ENCODE data around the gene AQR.
"Not testable (repeated sequence)": the region's sequence is repeated elsewhere in the genome, so short reads cannot be mapped to it uniquely, and the experiment has no call there.

AQR gene

DNA sequence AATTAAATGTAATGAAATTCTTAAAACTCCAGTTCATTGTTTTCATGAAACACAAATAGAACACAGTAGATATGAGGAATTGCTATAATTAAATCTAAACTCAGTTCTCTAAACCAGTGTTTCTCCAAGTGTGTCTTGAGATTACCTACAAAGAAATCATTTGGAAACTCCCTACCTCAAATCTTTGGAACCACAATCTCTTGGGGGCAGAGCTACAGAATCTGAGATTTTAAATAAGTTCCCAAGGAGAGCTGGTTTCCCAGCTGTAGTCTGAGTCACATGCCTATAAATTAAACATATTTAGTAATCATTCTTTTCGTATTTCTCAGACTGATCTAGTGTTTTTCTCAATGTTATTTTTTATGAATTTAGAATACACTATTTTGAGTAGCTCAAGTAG lies 157.2 kb downstream of the AQR start:
- no peak for DNase-seq

DNA sequence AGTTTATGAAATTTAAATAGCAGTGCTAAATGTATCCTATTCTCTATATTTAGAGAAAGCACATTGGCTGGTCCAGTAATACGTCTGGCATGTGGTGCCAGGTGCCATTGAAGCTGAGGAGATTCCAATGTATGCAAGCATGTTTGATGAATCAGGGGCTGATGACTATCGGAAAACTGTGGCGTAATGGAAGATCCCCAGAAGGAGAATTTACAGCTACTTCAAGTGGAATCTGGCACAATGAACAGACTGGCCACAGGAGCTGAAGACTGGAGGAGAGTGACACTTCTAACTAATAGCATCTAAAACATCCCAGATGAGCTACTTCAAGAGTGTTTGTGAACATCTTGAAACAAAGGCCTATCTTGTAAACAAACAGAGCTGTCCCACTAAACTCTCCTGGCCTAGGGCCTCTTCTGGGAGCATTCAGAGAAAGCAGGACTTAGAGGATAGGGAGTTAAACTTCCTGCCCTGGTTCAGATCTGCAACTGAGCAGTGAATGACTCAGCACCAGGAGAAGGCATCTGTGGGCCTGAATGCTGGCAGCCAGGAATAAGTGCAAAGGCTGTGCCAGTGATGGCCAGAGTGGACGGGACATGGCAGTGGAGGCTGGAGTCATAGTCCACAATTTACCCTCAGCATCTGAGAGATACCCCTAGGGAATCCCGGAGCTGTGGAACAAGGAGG lies 159.0 kb downstream of the AQR start:
- no peak for DNase-seq

DNA sequence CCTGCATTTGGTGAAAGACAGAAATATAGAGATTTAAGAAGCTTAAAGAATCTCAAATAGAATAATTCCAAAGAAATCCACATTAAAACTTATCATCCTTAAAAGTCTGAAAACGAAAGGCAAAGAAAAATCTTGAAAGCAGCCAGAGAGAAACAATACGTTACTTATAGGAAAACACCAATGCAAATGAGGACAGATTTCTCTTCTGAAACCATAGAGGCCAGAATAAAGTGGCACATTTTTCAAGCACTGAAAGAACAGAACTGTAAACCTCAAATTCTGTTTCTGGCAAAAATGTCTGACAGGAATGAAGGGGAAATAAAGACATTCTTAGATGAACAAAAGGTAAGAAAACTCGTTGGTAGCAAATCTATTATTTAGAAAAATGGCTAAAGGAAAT lies 160.4 kb downstream of the AQR start:
- no peak for DNase-seq

DNA sequence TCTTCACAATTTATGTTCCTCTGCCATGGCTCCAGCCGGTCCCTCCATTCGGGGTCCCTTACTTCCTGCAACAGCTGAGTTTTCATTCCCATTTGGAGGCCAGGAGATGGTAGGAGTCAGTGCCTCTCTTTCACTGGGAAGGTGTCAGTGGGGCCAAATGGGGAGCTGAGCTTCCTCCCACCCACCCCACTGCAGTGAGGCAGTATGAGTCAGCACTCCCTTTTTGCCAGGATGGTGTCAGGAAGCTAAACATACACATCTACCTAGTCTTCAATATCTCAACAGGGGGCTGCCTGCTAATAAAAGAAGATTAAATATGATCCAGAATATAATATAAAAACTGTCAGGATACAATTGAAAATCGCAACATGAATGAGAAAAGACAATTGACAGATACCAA lies 161.5 kb downstream of the AQR start:
- no peak for DNase-seq

DNA sequence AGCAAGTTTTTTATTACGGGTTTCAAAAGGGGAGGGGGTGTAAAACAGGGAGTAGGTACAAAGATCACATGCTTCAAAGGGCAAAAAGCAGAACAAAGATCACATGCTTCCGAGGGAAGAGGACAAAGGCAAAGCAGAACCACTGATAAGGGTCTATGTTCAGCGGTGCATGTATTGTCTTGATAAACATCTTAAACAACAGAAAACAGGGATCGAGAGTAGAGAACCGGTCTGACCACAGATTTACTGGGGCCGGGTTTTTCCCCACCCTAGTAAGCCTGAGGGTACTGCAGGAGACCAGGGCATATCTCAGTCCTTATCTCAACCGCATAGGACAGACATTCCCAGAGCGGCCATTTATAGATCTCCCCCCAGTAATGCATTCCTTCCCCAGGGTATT lies 162.3 kb downstream of the AQR start:
- DNase-seq, result not testable (repeated sequence)

DNA sequence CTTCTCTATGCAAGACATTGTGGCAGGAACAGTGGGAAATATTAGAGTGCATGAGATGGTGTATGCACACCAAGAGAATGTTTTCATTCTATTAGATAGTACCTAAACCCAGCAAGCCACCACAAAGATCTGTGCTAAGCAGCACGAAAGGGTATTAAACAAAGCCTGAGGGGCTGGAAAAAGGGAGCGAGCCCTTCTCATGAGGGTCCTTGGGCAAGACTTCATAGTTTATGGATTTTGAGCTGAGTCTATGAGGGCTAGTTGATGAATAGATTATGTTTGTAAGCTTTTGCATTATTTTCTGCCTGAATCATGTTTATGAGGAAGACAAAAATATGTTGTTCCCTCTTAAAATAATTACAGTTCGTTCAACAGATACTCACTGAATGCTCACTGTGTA lies 164.8 kb downstream of the AQR start:
- DNase-seq, result no peak

DNA sequence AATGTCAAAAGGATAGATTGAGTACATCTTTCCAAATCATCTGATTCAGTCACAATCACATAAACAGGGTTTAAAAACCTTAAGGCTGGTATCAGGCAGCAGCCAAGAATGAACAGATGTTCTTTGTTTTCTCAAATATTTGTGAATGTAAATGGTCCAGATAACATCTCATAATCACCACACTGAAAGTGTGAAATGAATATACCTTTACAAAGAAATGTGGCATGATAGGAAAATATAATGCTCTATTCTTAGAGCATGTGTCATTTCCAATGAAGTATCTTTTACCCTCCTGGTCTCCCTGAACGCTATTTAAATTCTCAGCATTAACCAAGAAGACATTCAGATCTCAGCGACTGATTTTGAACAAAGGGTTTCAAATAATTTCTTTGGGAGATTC lies 165.4 kb downstream of the AQR start:
- no peak for DNase-seq

DNA sequence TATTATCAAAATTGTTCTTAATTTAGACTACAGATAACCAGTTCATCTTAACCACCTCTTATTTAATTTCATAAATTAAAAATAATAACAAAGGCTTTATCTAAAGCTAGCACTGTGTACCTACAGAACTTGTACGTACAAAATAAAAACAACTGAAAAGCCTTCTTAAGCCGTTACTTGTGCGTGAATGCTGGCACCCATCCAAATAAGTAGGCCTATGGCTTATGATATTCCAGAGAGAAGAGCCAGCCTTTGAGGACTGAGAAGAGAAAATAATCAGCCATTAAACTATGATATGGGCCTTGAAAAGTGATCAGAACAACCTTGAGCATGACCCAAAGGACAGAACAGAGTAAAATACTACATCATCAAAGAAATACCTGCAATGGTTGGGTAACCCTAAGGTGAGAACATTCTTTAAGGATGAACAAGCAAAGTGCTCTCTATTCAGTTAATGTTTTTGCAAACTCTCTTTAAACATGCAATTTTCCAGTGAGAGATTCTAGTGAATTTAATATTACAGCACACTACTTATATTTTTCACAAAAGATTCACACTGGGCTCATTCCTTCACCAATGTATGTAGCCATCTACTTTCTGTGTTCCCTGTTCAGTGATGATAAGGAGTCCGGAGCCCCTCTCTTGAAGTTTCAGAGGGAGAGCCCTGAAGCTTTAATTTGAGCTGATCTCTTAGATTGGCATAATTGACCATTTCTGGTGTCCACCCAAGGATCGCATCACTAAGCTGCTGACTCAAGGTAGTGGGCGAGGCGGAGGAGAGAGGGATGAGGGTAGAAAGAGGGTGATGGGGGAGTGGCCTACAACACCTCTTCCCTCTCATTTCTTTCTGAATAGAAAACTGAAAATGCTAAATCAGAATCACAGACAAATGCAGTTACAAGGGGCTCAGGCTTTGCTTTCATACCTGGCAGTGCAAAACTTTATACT lies 166.5 kb downstream of the AQR start:
- DNase-seq, result no peak

DNA sequence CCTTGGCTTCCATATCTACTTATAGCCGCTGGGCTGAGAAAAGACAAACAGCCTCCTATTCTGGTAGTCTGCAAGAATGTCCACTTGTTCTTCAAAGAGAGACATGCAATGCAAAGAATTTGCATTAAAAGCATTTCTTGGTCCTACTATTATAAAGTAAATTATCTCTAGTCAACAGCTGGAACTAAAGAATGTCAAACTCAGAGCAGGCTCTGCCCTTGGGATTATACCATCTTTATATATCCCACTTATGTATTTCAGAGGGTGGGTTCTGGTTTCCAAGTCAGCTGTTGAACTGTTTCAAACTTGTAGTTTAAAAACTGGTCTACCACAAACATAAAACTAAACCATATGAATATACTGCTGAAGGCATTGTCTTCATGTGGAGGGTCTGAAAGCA lies 167.2 kb downstream of the AQR start:
- no peak for DNase-seq
